Cortex of kidney (tissue), 1 donor: ENCODE measurements around the gene TMC6.
"Not testable (repeated sequence)": the region's sequence is repeated elsewhere in the genome, so short reads cannot be mapped to it uniquely, and the experiment has no call there.

Experiments
- DNase-seq: peaks from one replicate; lab custom pipeline; 2025; lab: John Stamatoyannopoulos, UW

Gene TMC6

GRCh38 chr17:78075545-78075944 is 53.0 kb downstream of the TMC6 start:
- no peak for DNase-seq

- DNase-seq = no peak
Measured at GRCh38 chr17:78075011-78075410, 53.5 kb downstream of the TMC6 start.

- no peak for DNase-seq
Measured at GRCh38 chr17:78072961-78073360, 55.6 kb downstream of the TMC6 start.

GRCh38 chr17:78069695-78070094 is 58.9 kb downstream of the TMC6 start:
- DNase-seq = no peak

- not testable (repeated sequence) for DNase-seq
Measured at GRCh38 chr17:78066976-78067375, 61.6 kb downstream of the TMC6 start.

GRCh38 chr17:78064708-78065107 is 63.8 kb downstream of the TMC6 start:
- no peak for DNase-seq

DNA sequence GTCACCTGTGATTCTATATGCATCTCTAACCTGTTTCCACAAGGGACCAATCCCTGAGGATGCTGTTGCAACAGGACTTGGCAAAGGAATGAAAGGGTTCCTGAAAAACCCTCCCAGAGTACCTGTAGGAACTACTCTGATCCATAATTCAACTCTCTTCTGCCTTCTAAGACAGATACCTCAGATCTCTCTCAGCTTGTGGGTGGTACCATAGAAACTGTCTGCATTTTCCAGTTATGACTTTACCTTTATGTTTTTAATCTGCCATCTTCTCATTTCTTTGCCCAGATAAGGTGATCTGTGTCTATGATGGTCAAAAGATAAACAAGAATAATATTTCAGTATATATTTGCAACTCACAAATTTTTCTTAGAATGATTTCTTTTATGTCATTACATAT is 65.1 kb downstream of the TMC6 start:
- DNase-seq = no peak

DNA sequence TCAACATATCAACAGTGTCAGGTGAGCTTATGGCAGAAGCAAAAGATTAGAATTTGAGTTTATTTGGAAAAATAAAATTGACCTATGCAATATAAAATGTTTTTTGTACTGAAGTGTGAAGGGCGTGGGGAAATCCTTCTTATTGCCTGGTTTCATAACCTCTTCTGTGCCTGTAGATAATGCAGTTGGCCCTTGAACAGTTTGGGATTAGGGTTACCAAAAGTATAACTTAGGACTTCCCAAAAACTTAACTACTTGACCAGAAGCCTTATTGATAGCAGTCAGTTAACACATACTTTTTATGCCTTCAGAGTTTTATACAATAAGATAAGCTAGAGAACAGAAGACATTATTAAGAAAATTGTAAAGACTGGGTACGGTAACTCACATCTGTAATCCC is 66.0 kb downstream of the TMC6 start:
- no peak for DNase-seq
